A549 (cell line): ENCODE data around the gene RAB11FIP4.

Source experiments
- EP300 ChIP-seq, 2 experiments: fragments of >200 bp; sonication (Bioruptor Twin); formaldehyde crosslinking; IDR thresholded peaks; 2 replicates in 1 of 2; 3 replicates in 1 of 2; pipeline ENCODE4 v1.6.1; 2016 to 2017
- ZC3H11A ChIP-seq: fragments of 450-650 bp; IDR thresholded peaks from 2 replicates; pipeline ENCODE4 v1.6.1; 2014; ENCODE audit warnings: antibody characterized with exemption, mild to moderate bottlenecking

GRCh38 chr17:31388770-31389656 lies 2.5 kb upstream of the RAB11FIP4 start:
- TF ChIP-seq EP300 (IDR thresholded peaks at IDR 0.05) (no peak), ZC3H11A (no peak)
